ENCODE data around the gene YLPM1. TPM values are rescaled to one million over a fixed set of nuclear protein-coding genes. Genes with fewer than 3 reads are reported as not detected.

Gene YLPM1
- total and polyA plus RNA-seq, 12 donors = 24.0 to 58.6 (median 46.5) TPM

DNA sequence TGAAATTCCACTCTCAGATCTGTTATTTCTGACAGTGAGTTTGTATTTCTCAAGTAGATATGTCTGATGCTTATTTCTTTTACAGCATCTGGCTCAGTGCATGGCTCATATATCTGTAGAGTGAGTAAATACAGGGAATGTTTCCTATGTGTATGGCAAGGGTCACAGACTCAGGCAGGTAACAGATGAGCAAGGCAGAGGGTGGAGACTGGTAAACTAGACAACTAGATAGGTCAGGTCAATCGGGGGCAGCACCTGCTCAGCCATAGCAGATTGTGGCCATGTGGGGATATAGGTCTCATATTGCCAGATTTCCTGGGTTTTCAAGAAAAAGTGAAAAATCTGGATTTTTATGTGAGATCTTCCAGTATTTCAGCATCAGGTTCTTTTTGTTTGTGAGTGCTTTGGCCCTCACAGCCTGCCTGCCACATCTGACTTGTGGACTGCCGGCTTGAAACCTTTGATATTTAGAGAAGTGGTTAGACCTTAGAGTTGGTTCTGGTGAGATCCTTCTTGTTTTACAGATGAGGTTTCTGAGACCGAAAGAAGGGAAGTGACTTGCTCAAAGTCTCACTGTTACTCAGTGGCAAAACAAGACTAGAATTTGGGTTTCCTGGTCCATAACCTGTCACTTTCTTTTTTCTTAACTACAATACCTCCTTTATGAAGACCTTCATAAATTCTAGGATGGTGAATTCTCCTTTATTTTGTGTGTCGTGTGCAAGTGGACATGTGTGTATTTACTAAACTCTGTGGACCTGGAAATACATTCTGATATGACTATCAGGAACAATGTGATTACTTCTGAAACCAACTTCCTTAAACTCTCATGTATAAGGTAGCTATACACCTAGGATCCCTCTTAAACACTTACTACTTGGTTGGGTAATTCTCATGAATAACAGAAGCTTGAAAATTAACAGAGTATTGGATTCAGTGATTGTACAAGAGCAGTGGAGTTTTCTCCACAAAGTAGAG lies 78.4 kb downstream of the YLPM1 start:
- Histone ChIP-seq H3K27me3 (no peaks in the 10 kb centered on the region), H3K27ac (no peak overlapping the region), H3K4me3 (no peak overlapping the region), H3K36me3 (replicated peaks in 1 of 2) (peaks cover 0 to 14% of the 10 kb centered on the region in 2 donors), H3K4me1 (replicated peaks in 1 of 2) (peaks cover under 1 to 16% of the 10 kb centered on the region in 2 donors), H3K9me3 (replicated peaks in 1 of 3) (no peaks in the 10 kb centered on the region)
- no peak for DNase-seq
- WGBS, 4 donors = 77 to 94% (median 86%) methylated on average over 4 of the region's 4 CpGs
- TF ChIP-seq, protein P1, sequence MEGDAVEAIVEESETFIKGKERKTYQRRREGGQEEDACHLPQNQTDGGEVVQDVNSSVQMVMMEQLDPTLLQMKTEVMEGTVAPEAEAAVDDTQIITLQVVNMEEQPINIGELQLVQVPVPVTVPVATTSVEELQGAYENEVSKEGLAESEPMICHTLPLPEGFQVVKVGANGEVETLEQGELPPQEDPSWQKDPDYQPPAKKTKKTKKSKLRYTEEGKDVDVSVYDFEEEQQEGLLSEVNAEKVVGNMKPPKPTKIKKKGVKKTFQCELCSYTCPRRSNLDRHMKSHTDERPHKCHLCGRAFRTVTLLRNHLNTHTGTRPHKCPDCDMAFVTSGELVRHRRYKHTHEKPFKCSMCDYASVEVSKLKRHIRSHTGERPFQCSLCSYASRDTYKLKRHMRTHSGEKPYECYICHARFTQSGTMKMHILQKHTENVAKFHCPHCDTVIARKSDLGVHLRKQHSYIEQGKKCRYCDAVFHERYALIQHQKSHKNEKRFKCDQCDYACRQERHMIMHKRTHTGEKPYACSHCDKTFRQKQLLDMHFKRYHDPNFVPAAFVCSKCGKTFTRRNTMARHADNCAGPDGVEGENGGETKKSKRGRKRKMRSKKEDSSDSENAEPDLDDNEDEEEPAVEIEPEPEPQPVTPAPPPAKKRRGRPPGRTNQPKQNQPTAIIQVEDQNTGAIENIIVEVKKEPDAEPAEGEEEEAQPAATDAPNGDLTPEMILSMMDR (IDR thresholded peaks at IDR 0.05) = no peak
- no peak for TF ChIP-seq POLR2A (IDR thresholded peaks at IDR 0.05)
- intact Hi-C loops (cut with DNase I) = no loop called here

DNA sequence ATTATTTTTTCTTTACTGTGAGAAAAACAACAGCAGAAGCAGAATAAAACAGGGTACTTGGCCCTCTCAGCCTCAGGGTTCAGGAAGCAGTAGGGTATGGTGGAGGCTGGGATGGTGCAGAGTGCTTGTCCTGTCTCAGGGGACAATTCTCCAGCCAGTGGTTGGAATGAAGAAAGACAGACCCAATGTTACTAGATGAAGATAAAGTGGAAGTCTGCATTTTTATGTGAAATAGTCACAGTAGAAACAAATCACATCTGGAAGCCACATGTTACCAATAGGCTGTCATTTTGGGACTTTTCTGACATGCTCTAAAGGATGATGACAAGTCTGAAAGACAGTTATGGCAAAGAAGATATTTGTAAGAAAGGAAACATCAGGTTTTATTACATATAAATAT lies 80.5 kb downstream of the YLPM1 start:
- TF ChIP-seq, protein P1 (IDR thresholded peaks at IDR 0.05) = no peak
- TF ChIP-seq POLR2A (IDR thresholded peaks at IDR 0.05) = no peak
- no peak overlapping the region for H3K27ac ChIP-seq
- intact Hi-C loops (cut with DNase I) = no loop called here
- no peaks in the 10 kb centered on the region for H3K27me3 ChIP-seq
- H3K4me3 ChIP-seq = no peak overlapping the region
- no peaks in the 10 kb centered on the region for H3K9me3 ChIP-seq (replicated peaks in 1 of 3)
- no peaks in the 10 kb centered on the region for H3K4me1 ChIP-seq (replicated peaks in 1 of 2)
- peaks cover 0 to 11% of the 10 kb centered on the region in 2 donors for H3K36me3 ChIP-seq (replicated peaks in 1 of 2)
- no peak for DNase-seq

DNA sequence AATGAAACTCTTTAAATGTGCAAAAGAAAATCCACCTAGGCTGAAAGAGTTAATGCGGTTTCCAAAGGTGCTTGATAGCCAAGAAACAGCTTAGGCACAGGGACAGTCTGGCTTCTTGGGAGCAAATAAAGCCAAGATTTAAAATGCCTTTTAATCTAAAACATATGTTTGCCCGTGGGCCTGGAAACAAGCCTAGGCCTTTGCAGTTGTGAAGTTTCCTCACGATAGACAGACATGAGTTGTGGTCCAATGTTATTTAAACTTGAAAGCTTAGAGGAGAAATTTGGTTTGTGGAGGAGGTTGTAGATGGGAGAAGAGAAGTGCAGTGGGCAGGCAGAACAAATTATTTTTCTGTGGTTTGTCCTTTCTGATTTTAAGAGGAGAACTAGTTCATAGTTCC lies 83.1 kb downstream of the YLPM1 start:
- 69 to 82% (median 77%) methylated on average over 3 of the region's 3 CpGs for WGBS, 4 donors
- peaks cover 0 to under 1% of the 10 kb centered on the region in 2 donors for H3K36me3 ChIP-seq (replicated peaks in 1 of 2)
- TF ChIP-seq, protein P1 (IDR thresholded peaks at IDR 0.05) = no peak
- no peak for TF ChIP-seq POLR2A (IDR thresholded peaks at IDR 0.05)
- DNase-seq = no peak
- no peaks in the 10 kb centered on the region for H3K9me3 ChIP-seq (replicated peaks in 1 of 3)
- H3K27me3 ChIP-seq = no peaks in the 10 kb centered on the region
- no peak overlapping the region for H3K4me3 ChIP-seq
- intact Hi-C loops (cut with DNase I) = no loop called here
- no peak overlapping the region for H3K27ac ChIP-seq
- no peaks in the 10 kb centered on the region for H3K4me1 ChIP-seq (replicated peaks in 1 of 2)

DNA sequence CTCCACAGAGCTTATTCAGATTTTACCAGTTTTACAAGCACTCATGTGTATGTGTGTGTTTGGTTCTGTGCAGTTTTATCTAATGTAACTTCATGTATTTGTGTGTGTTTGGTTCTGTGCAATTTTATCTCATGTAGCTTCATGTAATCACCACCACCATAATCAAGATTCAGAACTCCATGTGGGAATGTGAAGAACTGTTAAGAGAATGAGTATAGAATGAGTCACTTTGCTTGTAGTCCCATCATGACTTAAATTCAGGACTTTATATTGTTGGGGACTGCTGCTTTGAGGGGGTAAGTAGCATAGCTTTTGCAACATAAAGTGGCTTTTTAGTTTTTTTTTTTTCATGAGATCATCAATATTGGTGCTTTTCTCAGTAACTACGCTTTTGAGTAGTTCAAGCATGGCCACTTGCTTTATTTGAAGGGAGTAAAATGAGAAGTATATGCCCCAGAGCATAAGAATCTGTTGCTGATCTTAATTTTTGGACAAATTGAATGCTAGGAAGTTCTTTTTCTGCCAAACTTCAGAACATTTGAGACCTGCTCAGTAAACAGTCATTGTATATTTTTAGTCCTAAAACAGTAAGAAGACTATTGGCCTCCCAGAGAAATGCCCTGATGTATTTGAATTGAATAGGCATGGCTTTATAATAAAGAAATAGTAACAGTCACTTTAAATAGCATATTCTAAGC lies 84.0 kb downstream of the YLPM1 start:
- intact Hi-C loops (cut with DNase I) = no loop called here
- H3K36me3 ChIP-seq (replicated peaks in 1 of 2) = no peaks in the 10 kb centered on the region
- TF ChIP-seq POLR2A (IDR thresholded peaks at IDR 0.05) = no peak
- TF ChIP-seq, protein P1 (IDR thresholded peaks at IDR 0.05) = no peak
- H3K27me3 ChIP-seq = no peaks in the 10 kb centered on the region
- 95 to 100% (median 96%) methylated on average over 1 of the region's 1 CpG for WGBS, 4 donors
- no peaks in the 10 kb centered on the region for H3K9me3 ChIP-seq (replicated peaks in 1 of 3)
- no peak overlapping the region for H3K4me3 ChIP-seq
- DNase-seq = no peak
- H3K4me1 ChIP-seq (replicated peaks in 1 of 2) = no peaks in the 10 kb centered on the region
- no peak overlapping the region for H3K27ac ChIP-seq

All from adrenal gland (tissue), 12 donors.